ENCODE data around the gene PYROXD2.

The PYROXD2 gene

DNA sequence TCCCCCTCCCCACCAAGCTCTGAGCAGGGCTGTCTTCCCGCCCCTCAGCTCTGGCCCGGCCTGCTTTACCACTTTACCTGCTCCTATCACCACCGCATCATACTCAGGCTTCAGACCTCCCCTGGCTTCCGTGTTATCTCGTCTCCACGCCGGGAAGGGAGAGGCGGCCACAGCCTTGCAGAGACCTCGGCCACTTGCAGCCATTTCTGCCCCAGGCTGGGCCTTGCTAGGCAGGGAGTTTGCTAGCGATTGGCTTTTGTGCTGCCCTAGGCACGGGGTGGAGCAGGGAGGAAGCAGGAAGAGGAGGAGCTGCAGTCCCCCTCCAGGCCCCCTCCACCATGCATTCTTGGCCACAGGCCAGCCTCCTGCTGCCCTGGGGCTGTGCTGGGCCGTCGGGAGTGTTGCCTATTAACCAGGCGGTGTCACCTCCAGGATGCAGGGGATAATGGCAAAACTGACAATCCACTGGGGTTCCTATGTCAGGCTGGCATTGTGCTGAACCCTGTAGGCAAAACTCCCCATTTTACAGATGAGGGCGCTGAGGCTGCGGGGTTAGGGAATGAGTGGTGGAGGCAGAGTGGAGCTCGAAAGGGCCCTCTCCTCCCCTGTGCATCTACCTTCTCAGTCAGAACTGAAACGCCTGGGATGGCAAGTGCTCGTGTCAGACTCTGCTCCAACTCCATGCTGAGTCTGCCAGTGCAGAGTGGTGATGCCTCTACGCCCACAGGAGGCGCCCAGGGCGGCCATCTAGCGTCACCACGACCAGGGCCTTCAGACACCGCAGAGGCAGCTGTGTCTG lies at the start of gene PYROXD2:
TSS of gene PYROXD2 (minus strand) at position 251 of the 799 bp plus-strand sequence. CDS start at position 204, 47 bp downstream.
- DNase-seq (ENCODE audit: low read depth, low spot score), result peak; percentile 97

DNA sequence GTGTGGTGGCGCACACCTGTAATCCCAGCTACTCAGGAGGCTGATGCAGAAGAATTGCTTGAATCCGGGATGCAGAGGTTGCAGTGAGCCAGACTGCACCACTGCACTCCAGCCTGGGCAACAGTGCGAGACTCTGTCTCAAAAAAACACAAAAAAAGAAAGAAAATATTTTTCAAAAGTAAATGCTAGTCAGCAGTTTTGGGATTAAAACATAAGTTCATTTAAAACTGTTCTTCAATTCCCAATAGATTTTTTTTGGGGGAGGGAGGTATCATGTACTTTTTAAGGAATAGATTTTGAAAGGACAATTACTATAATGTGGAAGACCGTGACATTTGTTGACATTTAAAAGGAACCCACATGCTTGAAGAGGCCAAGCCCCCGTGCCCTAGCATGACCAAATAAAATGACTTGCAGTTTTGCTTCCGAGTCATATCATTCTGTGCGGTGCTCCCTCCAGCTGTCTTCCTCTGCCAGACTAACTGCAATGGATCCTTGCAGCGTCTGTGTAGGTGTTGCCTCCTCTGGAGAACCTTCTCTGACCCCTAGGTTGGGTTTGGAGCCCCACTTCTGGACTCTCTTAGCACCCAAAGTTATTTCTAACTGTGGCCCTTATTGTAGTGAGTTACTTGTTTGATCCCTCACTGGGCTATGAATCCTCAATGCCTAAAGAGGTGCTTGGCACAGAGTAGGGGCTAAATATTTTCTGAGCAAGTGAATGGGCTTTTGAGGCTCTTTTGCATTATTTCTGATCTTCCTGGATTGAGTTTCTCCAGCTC lies 49.2 kb upstream of the PYROXD2 start:
- DNase-seq (ENCODE audit: low read depth, low spot score), result no peak

DNA sequence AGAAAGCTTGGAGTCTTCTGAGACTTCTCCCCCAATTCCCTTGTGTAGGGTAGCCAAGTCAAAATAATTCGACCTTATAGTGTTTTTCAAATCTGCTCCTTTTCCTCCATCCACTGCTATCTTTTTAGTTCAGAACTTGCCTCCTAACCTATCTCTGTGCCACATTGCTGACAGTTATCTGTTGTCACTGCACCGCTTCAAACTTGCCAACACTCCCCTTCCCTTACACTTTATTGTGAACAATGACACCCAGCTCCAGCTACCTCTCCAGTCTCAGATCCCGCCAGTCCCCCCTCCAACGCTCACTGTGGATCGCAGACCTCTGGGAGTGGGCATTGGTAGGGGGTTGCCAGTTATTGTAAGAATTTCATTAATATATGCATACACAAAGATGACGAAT lies 48.0 kb upstream of the PYROXD2 start:
- DNase-seq (ENCODE audit: low read depth, low spot score), result no peak

DNA sequence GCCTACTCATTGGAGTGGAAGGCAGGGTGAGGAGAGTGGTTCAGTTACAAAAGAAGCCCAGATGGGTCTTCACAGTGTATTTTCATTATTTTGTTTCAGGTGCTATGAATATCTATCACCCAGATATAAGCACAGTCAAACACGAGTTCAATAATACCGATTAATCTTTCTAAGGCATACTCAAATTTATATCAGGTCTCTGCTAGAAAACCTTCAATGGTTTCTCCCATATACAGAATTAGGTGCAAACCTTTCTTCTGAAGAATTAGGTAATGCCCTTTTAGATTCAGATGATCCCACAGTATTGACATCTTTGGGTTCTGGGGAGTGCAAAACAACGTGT lies 46.5 kb upstream of the PYROXD2 start:
- DNase-seq (ENCODE audit: low read depth, low spot score), result no peak

DNA sequence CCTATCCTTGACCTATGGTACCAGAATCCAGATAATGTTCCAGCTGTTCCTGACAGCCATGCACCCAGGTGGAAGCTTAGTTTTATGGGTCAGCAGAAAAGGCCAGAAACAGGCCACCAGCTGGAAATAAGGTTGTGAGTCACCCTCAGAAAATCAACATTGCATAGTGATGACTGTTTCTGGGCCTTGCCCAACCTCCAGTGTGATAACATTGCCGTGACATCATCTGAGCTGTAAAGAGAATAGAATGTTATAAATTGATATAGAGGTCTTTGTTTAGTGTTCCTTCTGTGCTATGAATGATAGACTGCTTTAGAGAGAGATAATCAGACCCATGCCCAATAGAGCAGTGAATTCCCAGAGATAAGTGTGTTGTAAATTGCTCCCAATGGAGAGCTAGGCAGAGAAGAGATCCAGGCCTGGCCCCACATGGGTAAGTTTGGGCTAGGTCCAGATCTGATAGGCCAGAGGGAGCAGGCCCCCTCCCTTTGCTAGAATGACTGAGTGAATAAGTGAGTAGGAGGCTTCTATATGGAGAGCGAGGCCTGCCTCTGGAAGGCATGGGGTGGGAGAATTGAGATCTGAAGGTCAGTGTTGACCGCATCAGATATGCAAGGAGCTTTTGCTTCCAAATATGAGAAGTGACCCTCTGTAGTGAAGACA lies 46.0 kb upstream of the PYROXD2 start:
- DNase-seq (ENCODE audit: low read depth, low spot score), result peak; percentile 92

DNA sequence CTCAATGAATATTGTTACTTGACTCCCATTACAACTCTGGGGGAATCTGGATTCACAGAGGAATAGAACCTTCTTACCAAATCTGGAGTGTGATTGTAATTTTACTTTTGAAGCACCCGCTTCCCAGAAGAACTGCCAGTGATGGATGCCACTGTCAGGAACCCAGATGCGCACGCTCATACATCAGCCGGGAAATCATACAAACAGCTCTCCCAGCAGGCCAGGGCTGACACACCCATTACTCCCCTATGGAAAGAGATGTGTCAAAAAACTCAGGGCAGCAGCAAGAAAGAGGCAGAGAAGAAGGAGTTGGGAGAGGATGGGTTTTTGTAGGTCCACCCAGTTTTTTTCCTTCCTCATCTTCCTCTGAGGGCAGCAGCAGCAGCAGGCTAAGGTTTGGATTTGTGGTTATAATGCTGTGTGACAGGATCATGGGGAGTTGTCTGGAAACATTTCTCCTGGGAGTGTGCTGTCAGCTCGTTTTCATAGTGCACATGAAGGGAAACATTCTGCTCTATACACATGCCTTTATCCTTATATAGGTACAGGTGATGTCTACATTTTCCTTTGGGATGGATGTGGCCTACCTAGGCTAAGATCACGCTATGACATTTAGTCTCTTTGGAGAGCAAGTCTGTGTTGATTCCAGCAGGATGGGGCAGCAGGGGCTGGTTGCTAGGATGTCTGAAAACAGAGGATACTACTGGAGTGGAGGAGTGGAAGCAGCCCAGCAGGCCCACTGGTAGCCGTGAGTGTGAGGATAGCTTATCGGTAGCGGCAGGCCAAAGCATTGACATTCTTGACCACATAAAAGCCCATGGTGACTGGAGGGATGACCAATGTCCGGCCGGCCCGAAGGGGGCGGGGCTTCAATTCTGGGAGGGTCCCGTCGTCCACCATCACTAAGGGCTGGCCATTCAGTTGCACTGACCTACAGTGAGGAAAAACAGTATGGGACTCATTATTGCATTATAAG lies 44.1 kb upstream of the PYROXD2 start:
- no peak for DNase-seq (ENCODE audit: low read depth, low spot score)

DNA sequence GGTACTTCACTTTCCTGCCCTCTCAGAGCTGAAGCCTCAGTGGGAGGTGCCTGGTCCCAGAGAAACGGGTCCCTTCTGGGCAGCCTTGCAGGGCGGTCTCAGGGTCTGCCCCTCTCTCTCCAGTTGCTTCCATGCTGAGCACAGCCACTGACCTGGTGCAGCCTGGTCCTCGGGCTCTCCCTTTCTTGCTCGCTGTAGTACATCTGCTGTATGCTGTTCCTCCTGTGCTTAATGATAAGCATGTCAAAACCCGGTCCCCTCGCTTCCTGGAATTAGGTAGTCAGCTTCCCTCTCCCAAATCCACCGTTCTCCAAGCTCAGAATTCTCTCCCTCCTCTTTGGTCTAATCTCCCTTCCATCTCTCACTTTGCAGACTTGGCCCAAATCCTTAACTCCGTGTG lies 42.7 kb upstream of the PYROXD2 start:
- DNase-seq (ENCODE audit: low read depth, low spot score), result no peak

DNA sequence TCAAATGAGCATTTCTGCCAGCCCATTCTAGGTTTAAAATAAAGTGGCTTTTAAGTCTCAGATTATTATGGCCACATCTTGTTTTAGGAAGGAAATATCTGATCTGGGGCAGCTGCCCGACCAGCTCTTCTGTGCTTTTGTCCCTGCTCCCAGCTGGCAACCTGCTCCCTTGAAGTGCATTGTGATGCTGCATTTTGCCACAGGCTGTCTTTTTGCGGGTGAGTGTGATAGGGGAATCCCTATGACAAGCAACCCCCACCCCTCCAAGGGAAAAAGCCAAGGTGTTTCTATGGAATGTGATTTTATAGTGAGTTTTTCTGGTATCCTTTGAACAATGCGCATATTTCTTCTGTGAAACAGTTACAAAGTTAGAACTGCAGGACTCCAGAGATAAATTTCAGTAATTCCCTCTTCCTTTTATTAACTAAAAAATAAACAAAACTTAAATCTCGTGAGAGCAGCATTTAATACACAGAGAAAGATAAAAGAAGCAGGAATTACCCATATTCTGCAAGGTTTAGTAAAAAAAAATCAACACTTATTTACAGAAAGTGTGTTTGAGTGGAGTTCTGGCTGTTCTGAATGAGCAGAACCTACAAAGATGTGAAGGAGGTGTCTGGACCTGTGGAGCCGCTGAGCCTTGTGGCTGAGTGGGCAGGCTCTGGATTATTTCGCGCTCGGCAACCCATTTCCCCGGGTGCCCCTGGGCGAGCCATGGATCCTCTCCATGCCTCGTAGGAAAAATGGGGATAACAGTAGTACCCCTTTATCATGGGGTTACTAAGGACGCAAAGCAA lies 41.9 kb upstream of the PYROXD2 start:
- DNase-seq (ENCODE audit: low read depth, low spot score), result no peak

DNA sequence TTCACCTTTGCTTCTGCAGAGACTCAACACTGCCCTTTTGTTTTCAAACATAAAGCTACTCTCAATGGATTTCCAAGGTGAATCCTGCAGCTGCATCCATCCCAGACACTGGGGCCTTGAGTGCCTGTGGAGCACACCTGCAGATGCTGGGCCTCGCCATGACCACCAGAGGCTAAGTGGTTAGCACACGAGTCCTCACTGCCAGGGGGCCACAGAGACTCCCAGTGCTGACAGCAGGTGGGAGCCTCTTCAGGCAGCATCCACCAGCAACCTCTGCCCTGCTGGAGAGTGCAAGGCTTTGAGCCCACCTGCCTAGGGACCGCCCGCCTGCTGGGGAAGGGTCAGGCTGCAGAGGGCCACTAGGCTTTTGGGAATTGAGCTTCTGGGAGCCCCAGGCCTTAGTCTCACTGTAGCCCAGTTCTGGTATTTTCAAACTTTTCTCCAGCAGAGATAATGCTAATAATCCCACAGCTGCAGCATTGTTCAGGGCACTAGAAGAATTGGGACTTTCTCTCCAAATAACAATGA lies 41.1 kb upstream of the PYROXD2 start:
- DNase-seq (ENCODE audit: low read depth, low spot score), result no peak

DNA sequence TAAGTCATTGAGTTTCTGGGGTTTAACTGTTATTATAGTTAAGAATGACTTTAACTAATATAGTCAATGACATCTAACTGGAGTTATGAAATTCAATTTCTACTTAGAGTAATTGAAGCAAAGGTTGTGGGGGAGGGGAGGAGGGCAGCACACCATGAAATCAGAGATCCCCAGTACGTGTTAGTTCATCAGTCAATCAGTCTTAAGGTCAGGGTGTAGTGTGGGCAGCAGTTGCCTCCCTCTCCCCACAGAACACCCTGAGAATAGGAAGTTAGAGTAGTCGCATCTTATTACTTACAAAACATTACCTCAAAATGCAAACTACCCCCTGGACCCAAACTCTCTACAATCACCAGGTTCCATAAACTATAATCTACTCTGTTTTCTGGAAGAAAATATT lies 38.7 kb upstream of the PYROXD2 start:
- no peak for DNase-seq (ENCODE audit: low read depth, low spot score)

DNA sequence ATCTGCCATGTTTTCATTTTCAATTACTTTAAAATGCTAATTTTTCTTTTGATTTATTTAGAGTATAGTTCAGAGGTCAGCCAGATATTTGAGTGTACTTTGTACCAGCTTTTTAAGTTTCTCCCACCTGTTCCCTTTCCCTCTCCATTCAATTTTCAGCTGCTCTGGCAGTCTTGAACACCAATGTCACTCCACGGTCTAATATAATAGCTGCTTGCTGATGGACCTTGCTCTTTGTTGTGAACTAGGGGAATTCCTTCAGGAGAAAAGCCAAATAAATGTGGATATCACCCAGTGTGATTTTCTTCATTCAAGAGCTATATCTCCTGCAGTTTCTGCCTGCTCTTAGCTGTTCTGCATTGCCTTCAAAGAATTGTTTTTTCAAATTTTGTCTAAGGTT lies 35.6 kb upstream of the PYROXD2 start:
- no peak for DNase-seq (ENCODE audit: low read depth, low spot score)

DNA sequence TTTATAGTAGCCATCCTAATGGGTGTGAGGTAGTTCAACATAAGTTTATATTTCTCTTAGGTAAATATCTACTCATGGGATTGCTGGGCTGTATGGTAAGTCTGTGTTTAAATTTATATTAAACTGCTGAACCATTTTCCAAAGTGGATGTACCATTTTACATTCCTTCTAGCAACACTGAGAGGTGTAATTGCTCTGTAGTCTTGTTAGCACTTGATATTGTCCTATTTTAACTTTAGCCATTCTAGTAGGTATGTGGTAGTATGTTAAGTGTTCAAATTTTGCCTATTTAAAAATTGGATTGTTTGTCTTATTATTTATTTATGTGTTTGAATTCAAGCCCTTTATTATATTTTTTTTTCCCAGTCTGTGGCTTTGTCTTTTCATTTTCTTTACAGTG lies 34.3 kb upstream of the PYROXD2 start:
- DNase-seq (ENCODE audit: low read depth, low spot score), result no peak

DNA sequence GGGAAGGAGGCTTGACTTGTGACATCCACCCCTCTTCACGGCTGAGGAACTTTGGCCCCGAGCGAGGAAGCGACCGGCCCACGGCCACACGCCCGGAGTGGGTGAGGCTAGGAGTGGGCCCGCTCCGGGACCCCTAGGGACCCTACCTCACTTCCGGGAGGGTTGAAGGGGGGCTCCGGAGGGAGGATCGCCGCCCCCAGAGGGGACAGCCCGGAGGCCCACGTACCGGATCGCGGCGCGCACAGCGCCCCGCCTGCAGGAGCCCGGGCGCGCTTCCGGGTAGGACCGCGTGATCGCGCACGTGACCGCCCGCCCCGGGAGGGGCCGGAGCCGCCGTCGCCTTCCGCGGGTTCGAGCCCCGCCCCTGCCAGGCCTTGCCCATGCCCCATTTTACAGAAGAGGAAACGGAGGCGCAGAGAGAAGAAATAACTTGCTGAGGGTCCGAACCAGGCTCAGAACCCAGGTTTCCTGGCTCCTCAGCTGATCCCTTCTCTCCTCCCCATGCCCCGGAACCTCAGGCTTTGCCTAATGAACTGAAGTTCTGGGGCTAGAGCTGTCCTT lies 31.8 kb upstream of the PYROXD2 start, which contains the start of gene HPS1:
TSS of gene HPS1 (minus strand) at position 275 of the 561 bp plus-strand sequence. CDS start 3,695 bp downstream, outside the sequence.
- DNase-seq (ENCODE audit: low read depth, low spot score), result peak; percentile 88

DNA sequence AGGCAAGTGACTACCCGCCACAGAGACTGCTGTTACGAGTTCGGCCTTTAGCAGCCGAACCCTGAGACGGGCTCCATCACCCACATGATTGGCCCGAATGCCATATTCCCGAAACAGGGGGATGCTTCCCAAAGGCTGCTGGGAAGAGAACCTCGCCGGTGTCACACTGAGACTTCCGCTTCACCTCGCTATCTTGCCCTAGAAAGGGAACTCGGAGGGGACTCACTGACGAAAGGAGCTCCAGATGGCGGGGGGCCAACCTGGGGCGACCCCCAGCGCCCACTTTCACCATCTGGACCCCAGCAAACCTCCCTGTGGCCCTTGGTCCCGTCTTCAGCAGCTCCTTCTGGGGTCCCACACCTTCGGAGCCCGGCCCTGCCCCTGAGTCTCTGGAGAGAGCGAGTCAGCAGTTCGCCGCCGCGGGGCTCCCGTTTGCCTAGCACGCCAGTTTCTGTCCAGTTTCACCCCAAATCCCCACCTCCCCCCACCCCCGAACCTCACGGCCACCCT lies 31.2 kb upstream of the PYROXD2 start:
- DNase-seq (ENCODE audit: low read depth, low spot score), result peak; percentile 56

DNA sequence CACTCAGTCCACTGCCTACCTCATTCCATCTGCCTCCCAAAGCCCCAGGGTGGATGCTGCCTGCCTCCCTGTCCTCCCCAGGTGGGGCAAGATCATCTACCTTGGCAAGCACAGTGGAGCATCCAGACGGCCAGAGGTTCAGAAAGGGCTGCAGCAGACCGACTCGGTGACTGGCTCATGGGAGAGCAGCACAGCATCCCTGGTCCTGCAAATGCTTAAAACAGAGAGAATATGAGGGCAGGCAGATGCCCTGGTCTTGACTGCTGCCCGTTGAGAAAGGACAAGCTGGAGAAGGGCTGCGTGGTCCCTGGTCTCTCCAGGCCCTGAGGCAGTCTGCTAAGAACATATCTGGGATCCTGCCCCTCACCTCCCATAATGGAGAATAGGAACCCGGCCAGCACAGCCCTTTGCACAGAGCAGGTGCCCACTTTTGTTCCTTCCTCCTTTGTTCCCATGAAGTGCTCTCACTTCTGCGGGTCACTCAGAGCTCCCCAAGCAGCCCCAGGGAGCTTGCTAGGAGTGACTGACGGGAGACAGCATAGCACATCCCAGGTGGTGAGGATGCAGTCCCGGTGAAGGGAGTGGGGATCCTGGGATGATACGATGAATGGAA lies 30.3 kb upstream of the PYROXD2 start:
- no peak for DNase-seq (ENCODE audit: low read depth, low spot score)

DNA sequence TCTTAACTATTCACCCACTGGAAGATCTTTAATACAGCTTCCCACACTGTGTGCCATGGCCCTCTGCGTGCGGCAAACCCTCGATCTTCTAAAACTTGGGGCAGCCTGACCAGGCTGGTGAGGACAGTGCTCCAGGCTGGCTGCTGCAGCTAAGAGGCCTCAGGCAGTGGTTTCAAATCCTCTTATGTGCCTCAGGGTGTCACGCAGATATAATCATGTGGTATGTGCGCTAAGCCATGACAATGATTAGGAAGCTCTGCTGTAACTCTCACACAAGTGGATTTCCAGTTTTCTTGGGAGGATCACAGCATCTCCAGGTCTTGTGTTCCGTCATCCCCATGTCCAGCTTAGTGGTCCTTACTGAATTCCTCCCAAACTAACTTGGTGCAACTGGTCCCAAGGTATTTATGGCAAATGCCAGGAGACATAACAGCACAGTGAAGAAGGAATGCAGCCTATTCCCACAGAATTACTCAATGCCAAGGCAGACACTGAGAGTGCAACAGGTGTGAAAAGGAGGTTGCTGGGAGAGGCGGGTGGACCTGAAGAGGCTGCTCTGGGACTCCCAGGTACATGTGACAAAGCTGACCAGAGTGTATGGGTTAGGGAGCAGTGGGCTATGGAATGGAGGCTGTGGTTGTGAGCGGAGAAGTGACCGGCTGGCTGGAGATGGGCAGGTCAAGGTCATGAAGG lies 29.5 kb upstream of the PYROXD2 start:
- DNase-seq (ENCODE audit: low read depth, low spot score), result no peak

DNA sequence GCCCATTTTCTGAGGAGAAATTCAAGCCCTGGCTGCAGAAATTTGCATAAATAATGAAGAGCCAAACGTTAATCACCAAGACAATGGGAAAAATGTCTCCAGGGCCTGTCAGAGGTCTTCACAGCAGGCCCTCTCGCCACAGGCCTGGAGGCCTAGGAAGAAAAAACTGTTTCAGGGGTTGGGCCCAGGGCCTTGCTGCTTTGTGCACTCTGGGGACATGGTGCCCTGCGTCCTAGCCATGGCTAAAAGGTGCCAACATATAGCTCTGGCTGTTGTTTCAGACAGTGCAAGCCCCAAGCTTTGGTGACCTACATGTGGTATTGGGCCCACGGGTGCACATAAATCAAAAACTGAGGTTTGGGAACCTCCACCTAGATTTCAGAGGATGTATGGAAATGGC lies 23.7 kb upstream of the PYROXD2 start:
- no peak for DNase-seq (ENCODE audit: low read depth, low spot score)

DNA sequence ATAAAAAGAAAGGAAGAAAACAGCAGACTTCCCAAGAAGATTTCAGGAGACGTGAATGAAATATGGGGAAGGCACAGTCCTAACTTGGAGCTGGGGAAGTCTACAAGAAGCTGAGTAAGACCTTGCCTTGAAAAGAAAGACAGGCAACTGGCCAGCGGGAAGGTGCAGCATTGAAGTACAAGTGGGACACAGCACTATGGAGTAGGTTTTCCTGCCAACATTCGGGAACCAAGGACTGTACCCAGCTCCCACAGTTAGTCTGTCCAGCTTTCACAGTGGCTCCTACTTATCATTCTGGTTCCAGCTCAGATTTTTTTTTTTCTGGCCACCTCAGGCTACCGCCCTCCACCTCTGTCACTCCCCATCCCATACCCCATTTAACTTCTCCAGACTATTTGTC lies 21.7 kb upstream of the PYROXD2 start:
- DNase-seq (ENCODE audit: low read depth, low spot score), result no peak

DNA sequence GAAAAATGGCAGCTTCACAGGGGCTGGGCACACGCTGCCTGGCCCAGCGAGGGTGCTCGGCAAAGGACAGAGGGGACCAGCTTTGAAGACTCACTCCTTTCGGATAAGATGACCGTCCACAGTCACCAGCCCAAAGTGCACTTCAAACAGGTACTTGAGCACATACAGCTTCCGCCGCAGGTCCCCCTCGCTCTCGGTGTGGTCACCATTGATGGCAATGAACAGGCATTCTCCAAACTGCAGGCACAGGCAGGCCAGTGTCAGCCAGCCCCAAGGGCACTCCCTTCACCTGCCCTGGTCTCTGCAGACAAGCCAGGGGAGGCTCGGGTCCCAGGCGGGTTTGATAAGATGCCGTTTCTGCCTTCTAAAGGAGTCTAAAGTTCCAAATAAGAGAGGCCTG lies 20.2 kb upstream of the PYROXD2 start:
- DNase-seq (ENCODE audit: low read depth, low spot score), result no peak
